Measurements from ENCODE around the gene NEU2. TPM values are rescaled to one million over a fixed set of nuclear protein-coding genes. Genes with fewer than 3 reads are reported as not detected.
"Not testable (repeated sequence)": the region's sequence is repeated elsewhere in the genome, so short reads cannot be mapped to it uniquely, and the experiment has no call there.

Gene NEU2
- total RNA-seq, 1 donor from 2014 or later: not detected

GRCh38 chr2:233013650-233014049 is 18.8 kb upstream of the NEU2 start:
- Mint-ChIP-seq H3K9me3 (ENCODE audit: unreplicated experiment) (peaks cover 5% of the 10 kb centered on the region), H3K36me3 (ENCODE audit: unreplicated experiment) (no peaks in the 10 kb centered on the region), H3K27ac (ENCODE audit: unreplicated experiment) (no peak overlapping the region), H3K27me3 (ENCODE audit: unreplicated experiment) (peaks cover 3% of the 10 kb centered on the region), H3K4me1 (ENCODE audit: low read depth, unreplicated experiment) (no peaks in the 10 kb centered on the region), H3K4me3 (ENCODE audit: unreplicated experiment) (no peak overlapping the region)
- no peak for DNase-seq
- TF ChIP-seq, protein P1, sequence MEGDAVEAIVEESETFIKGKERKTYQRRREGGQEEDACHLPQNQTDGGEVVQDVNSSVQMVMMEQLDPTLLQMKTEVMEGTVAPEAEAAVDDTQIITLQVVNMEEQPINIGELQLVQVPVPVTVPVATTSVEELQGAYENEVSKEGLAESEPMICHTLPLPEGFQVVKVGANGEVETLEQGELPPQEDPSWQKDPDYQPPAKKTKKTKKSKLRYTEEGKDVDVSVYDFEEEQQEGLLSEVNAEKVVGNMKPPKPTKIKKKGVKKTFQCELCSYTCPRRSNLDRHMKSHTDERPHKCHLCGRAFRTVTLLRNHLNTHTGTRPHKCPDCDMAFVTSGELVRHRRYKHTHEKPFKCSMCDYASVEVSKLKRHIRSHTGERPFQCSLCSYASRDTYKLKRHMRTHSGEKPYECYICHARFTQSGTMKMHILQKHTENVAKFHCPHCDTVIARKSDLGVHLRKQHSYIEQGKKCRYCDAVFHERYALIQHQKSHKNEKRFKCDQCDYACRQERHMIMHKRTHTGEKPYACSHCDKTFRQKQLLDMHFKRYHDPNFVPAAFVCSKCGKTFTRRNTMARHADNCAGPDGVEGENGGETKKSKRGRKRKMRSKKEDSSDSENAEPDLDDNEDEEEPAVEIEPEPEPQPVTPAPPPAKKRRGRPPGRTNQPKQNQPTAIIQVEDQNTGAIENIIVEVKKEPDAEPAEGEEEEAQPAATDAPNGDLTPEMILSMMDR (IDR thresholded peaks at IDR 0.05; ENCODE audit: partially characterized antibody, unreplicated experiment): no peak

- H3K36me3 Mint-ChIP-seq (ENCODE audit: unreplicated experiment): no peaks in the 10 kb centered on the region
- no peak overlapping the region for H3K4me3 Mint-ChIP-seq (ENCODE audit: unreplicated experiment)
- no peaks in the 10 kb centered on the region for H3K4me1 Mint-ChIP-seq (ENCODE audit: low read depth, unreplicated experiment)
- peaks cover 3% of the 10 kb centered on the region for H3K9me3 Mint-ChIP-seq (ENCODE audit: unreplicated experiment)
- DNase-seq: no peak
- no peaks in the 10 kb centered on the region for H3K27me3 Mint-ChIP-seq (ENCODE audit: unreplicated experiment)
- no peak overlapping the region for H3K27ac Mint-ChIP-seq (ENCODE audit: unreplicated experiment)
- TF ChIP-seq, protein P1 (IDR thresholded peaks at IDR 0.05; ENCODE audit: partially characterized antibody, unreplicated experiment): no peak
Measured at GRCh38 chr2:233015019-233015645, 17.3 kb upstream of the NEU2 start.

GRCh38 chr2:233017947-233018346 is 14.5 kb upstream of the NEU2 start:
- Mint-ChIP-seq H3K4me3 (ENCODE audit: unreplicated experiment) (no peak overlapping the region), H3K9me3 (ENCODE audit: unreplicated experiment) (no peaks in the 10 kb centered on the region)
- TF ChIP-seq, protein P1 (IDR thresholded peaks at IDR 0.05; ENCODE audit: partially characterized antibody, unreplicated experiment): no peak

DNA sequence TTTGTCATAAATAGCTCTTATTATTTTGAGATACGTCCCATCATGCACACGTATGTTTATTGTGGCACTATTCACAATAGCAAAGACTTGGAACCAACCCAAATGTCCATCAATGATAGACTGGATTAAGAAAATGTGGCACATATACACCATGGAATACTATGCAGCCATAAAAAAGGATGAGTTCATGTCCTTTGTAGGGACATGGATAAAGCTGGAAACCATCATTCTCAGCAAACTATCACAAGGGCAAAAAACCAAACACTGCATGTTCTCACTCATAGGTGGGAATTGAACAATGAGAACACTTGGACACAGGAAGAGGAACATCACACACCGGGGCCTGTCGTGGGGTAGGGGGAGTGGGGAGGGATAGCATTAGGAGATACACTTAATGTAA is 12.9 kb upstream of the NEU2 start:
- H3K27me3 Mint-ChIP-seq (ENCODE audit: unreplicated experiment); H3K9me3 Mint-ChIP-seq (ENCODE audit: unreplicated experiment); DNase-seq; H3K4me3 Mint-ChIP-seq (ENCODE audit: unreplicated experiment); H3K4me1 Mint-ChIP-seq (ENCODE audit: low read depth, unreplicated experiment); H3K27ac Mint-ChIP-seq (ENCODE audit: unreplicated experiment); H3K36me3 Mint-ChIP-seq (ENCODE audit: unreplicated experiment): not testable (repeated sequence)

More at GRCh38 chr2:233017947-233018346, 14.5 kb upstream of the NEU2 start:
- H3K27ac Mint-ChIP-seq (ENCODE audit: unreplicated experiment): no peak overlapping the region
- H3K36me3 Mint-ChIP-seq (ENCODE audit: unreplicated experiment): no peaks in the 10 kb centered on the region
- no peak for DNase-seq
- H3K27me3 Mint-ChIP-seq (ENCODE audit: unreplicated experiment): no peaks in the 10 kb centered on the region
- no peaks in the 10 kb centered on the region for H3K4me1 Mint-ChIP-seq (ENCODE audit: low read depth, unreplicated experiment)

- no peaks in the 10 kb centered on the region for H3K4me1 Mint-ChIP-seq (ENCODE audit: low read depth, unreplicated experiment)
- TF ChIP-seq, protein P1 (IDR thresholded peaks at IDR 0.05; ENCODE audit: partially characterized antibody, unreplicated experiment): no peak
- H3K4me3 Mint-ChIP-seq (ENCODE audit: unreplicated experiment): no peak overlapping the region
- H3K9me3 Mint-ChIP-seq (ENCODE audit: unreplicated experiment): no peaks in the 10 kb centered on the region
- no peaks in the 10 kb centered on the region for H3K27me3 Mint-ChIP-seq (ENCODE audit: unreplicated experiment)
- no peak overlapping the region for H3K27ac Mint-ChIP-seq (ENCODE audit: unreplicated experiment)
- DNase-seq: no peak
- no peaks in the 10 kb centered on the region for H3K36me3 Mint-ChIP-seq (ENCODE audit: unreplicated experiment)
Measured at GRCh38 chr2:233020454-233020853, 12.0 kb upstream of the NEU2 start.
